ENCODE measurements around the gene CPXM1. TPM values are rescaled to one million over a fixed set of nuclear protein-coding genes. Genes with fewer than 3 reads are reported as not detected.
A peak's percentile ranks its signal among the peaks of the same experiment; 100 is the strongest.

CPXM1 gene
- total RNA-seq, 6 donors from 2014 or later: 0.15 to 13.0 (median 0.55) TPM; not detected in 1

- TF ChIP-seq CTCF (IDR thresholded peaks at IDR 0.05): no peak
- TF ChIP-seq POLR2AphosphoS5 (IDR thresholded peaks at IDR 0.05): no peak
- H3K27ac ChIP-seq: no peak overlapping the region
- peaks cover 0 to 27% (median 9%) of the 10 kb centered on the region in 4 donors for H3K27me3 ChIP-seq
- H3K36me3 ChIP-seq: no peaks in the 10 kb centered on the region
- no peak for ATAC-seq (ENCODE audit: low FRiP score in 2 of 2)
- H3K9me3 ChIP-seq: no peaks in the 10 kb centered on the region
- WGBS, 2 donors: 90 to 92% methylated on average over 16 to 19 of the region's 19 CpGs
- peak in 1 of 2 donors; percentile 57 for DNase-seq
- H3K4me1 ChIP-seq: peaks cover 14 to 21% (median 18%) of the 10 kb centered on the region in 4 donors
- H3K4me3 ChIP-seq: no peak overlapping the region
These were observed 2.2 kb downstream of the CPXM1 start for GRCh38 chr20:2798095-2798805.

DNA sequence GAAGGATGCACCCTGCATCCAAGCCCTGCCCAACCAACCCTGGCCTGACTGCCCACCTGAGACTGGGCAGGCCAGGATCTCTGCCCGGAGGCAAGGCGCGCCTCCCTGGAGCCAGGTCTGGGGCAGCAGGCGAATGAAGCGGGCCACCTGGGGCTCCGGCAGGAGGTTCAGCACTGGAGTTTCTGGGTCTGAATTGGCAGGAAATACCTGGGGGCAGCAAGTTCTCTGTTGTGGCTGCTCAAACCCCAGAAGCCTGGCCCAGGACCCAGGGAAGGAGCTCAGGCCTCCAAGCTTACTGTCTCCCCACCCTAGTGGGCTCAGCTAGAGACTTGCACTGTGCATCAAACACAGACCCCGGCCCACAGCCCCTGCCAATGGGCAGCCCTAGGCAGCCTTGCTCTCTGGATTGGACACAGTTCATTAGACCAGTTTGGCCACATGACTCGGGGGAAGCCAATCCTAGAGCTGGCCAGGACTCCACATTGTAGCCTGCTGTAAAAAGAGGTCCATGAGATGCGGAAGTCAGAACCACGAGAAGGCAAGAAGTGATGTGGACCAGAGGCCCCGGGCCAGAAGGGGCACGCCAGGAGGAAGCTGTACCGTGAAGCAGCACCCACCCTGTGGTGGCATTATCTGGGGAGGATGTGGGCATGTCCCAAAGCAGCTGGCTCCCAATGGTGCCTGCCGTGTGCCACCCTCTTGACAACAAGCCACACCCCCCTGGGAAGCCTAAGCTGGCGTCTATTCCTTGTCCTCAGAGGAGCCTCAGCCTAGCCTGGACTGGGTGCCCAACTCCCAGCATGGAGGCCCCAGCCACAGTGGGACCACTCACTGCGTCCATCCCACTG lies 3.1 kb downstream of the CPXM1 start:
- WGBS, 2 donors: 83 to 84% methylated on average over 13 to 16 of the region's 16 CpGs
- Histone ChIP-seq H3K27ac (no peak overlapping the region), H3K4me3 (no peak overlapping the region), H3K27me3 (peaks cover 0 to 27% (median 9%) of the 10 kb centered on the region in 4 donors), H3K4me1 (peaks cover 14 to 21% (median 18%) of the 10 kb centered on the region in 4 donors), H3K36me3 (no peaks in the 10 kb centered on the region), H3K9me3 (no peaks in the 10 kb centered on the region)
- DNase-seq: peak in 1 of 2 donors; percentile 45
- no peak for TF ChIP-seq EP300 (IDR thresholded peaks at IDR 0.05)
- TF ChIP-seq POLR2AphosphoS5 (IDR thresholded peaks at IDR 0.05): no peak
- TF ChIP-seq POLR2A (IDR thresholded peaks at IDR 0.05): no peak
- TF ChIP-seq CTCF (IDR thresholded peaks at IDR 0.05): no peak
- no peak for ATAC-seq (ENCODE audit: low FRiP score in 2 of 2)

GRCh38 chr20:2796011-2796660 lies 4.3 kb downstream of the CPXM1 start:
- H3K27ac ChIP-seq: no peak overlapping the region
- TF ChIP-seq EP300 (IDR thresholded peaks at IDR 0.05) (no peak), POLR2A (IDR thresholded peaks at IDR 0.05) (no peak), CTCF (IDR thresholded peaks at IDR 0.05) (no peak), POLR2AphosphoS5 (IDR thresholded peaks at IDR 0.05) (no peak)
- no peaks in the 10 kb centered on the region for H3K36me3 ChIP-seq
- WGBS, 2 donors: 92 to 96% methylated on average over 9 to 20 of the region's 20 CpGs
- H3K4me1 ChIP-seq: peaks cover 12 to 18% (median 17%) of the 10 kb centered on the region in 4 donors
- no peak overlapping the region for H3K4me3 ChIP-seq
- H3K9me3 ChIP-seq: no peaks in the 10 kb centered on the region
- peaks cover 0 to 23% (median 9%) of the 10 kb centered on the region in 4 donors for H3K27me3 ChIP-seq
- DNase-seq (peak in 1 of 2 donors; percentile 60), ATAC-seq (ENCODE audit: low FRiP score in 2 of 2) (no peak)

DNA sequence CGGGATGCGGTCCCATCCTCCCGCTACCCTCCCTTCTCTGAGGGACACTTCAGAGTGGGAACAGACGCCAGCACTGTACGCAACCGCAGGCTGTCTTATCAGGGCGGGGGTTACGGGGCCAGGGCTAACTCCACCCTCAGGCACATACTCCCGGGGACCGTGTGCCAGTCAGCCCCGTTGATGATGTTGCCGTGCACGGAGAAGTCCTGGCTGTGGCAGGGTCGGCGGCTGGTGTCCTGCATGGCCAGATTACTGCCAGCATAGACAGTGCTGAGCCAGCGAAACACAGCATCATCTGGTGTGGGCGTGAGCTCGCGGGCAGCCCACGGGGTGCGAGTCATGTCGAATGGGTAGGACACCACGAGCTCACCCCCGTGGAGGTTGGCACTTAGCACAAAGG lies 5.0 kb downstream of the CPXM1 start:
- no peaks in the 10 kb centered on the region for H3K36me3 ChIP-seq
- ATAC-seq (ENCODE audit: low FRiP score in 2 of 2): no peak
- peaks cover 0 to 16% (median 6%) of the 10 kb centered on the region in 4 donors for H3K27me3 ChIP-seq
- peak in 1 of 2 donors; percentile 68 for DNase-seq
- TF ChIP-seq POLR2A (IDR thresholded peaks at IDR 0.05) (no peak), POLR2AphosphoS5 (IDR thresholded peaks at IDR 0.05) (no peak), EP300 (IDR thresholded peaks at IDR 0.05) (no peak), CTCF (IDR thresholded peaks at IDR 0.05) (no peak)
- H3K27ac ChIP-seq: no peak overlapping the region
- H3K4me3 ChIP-seq: no peak overlapping the region
- H3K4me1 ChIP-seq: peaks cover 6 to 11% (median 11%) of the 10 kb centered on the region in 4 donors
- WGBS, 2 donors: 81% methylated on average over 24 of the region's 24 CpGs; no CpG with 5 or more reads in 1 of the 2 donors
- H3K9me3 ChIP-seq: no peaks in the 10 kb centered on the region

Measured in upper lobe of left lung (tissue), 6 donors.